SK-N-SH (cell line): ENCODE data around the gene LRRC45.

Experiments used
- CTCF ChIP-seq: fragments of 200-600 bp; sonication (generic); IDR thresholded peaks from 2 replicates; pipeline ENCODE4 v1.6.1; 2017; ENCODE audit warnings: antibody characterized with exemption, mild to moderate bottlenecking, moderate library complexity
- FOSL2 ChIP-seq: IDR thresholded peaks from 2 replicates; pipeline ENCODE4 v1.4.0; 2012; ENCODE audit warnings: low read depth, mild to moderate bottlenecking, moderate library complexity, borderline replicate concordance
- USF1 ChIP-seq: IDR thresholded peaks from 2 replicates; pipeline ENCODE4 v1.4.0; 2012; ENCODE audit warnings: low read depth, borderline replicate concordance
- TF ChIP-seq, protein P1 (sequence below): IDR thresholded peaks from 2 replicates; pipeline ENCODE4 v1.4.0; 2012; ENCODE audit warnings: low read depth

DNA sequence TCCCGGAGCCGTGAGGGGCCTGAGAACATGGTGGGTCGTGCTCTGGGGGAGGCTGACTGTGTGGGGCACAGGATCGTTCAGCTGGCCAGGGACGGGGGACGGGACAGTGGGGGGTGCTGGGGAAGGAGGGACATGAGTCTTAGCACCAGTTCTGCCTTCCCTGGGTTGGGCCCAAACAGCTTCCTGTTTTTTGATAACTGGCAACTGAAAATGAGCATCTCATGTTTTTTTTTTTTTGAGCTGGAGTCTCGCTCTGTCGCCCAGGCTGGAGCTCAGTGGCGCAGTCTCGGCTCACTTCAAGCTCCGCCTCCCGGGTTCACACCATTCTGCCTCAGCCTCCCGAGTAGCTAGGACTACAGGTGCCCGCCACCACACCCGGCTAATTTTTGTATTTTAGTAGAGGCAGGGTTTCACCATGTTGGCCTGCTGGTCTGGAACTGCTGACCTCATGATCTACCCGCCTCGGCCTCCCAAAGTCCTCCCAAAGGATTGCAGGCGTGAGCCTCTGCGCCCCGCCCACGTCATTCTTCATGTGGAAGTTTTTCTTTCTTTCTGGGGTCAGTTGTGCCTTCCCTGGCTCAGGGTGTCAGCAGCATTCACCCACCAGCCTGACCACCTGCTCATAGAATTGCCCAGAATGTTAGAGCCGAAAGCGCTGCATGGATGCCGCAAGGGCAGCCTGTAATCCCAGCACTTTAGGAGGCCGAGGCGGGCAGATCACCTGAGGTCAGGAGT is 39.3 kb upstream of the LRRC45 start:
- TF ChIP-seq USF1 (no peak), CTCF (no peak), FOSL2 (no peak)
- TF ChIP-seq, protein P1, sequence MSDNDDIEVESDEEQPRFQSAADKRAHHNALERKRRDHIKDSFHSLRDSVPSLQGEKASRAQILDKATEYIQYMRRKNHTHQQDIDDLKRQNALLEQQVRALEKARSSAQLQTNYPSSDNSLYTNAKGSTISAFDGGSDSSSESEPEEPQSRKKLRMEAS = no peak
